Stimulated activated CD4-positive, alpha-beta T cell treated with anti-CD3 and anti-CD28 coated beads, TNF-alpha, amount 100 ng/mL, for 1 hour (primary cell): ENCODE results near the gene ETV6.

Source experiments
- DNase-seq, 3 donors: peaks; one replicate each; pipeline ENCODE4 v3.0.0-alpha.2; 2020; ENCODE audit warnings: low read depth in 3 of 3, low spot score in 1 of 3

ETV6 gene

GRCh38 chr12:11773889-11774677 lies 124.6 kb downstream of the ETV6 start:
- DNase-seq = no peak

GRCh38 chr12:11774821-11775220 lies 125.3 kb downstream of the ETV6 start:
- DNase-seq = no peak

GRCh38 chr12:11776316-11776715 lies 126.8 kb downstream of the ETV6 start:
- no peak for DNase-seq

DNA sequence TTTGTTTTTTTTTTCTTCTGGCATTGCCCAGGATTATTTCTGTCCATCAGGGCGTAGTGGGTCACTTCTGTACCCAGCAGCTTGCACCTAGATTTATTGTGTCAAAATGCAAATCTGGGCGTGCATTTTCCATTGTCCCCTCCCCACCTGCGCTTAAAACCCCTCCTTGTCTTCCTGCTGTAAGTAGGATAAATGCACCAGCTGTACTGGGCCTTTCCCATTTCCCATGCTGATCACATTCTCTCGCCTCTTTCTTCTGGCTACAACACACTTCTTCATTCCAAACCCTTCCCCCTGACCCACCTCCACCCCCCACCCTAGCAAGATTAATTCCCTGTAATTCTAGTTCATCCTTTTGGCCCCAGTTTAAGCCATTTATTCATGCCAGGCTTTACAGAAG lies 128.0 kb downstream of the ETV6 start:
- no peak for DNase-seq

GRCh38 chr12:11777962-11778361 lies 128.5 kb downstream of the ETV6 start:
- no peak for DNase-seq

DNA sequence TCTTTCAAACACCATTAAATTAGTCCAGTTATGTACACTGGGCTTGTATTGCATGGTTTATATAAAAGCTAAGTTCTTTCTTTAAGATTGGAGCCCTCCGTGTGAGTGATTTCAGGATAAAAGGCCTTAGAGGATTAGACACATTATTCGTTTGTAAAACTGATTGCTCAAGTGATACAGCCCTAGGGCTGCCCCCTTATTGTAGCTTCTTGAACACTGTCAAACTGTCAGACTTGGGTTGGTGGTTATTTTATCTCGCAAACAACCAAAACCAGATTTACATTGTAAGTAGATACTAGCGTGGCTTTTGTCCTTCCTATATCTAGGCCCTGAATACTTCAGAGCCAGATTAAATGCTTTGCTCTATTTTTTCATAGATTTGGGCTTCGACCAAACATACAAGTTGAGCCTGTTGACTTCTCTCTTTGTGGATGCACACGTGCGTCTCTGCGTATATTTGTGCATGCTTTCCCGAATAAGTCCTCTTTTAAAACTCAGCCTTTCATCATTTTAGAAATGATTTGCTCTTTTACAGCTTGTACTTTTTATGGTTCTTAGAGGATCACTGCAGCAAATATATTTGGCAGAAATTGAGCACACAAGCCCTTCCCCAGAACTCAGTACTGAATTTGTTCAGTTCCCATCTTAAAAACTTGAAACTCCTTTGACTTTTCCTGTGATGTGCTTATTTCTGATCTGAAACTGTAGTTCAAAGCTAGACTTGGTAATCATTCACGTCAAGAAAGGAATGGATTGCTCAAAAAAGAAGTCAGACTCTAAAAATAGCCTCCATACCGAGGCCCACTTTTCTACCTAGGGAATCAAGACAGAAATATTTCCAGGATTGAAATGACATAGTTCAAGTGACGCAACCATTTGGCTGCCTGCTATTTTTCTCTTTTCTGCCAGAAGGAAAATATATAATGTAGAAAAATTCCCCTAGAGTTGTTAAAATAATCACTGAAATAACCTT lies 129.5 kb downstream of the ETV6 start:
- no peak for DNase-seq

DNA sequence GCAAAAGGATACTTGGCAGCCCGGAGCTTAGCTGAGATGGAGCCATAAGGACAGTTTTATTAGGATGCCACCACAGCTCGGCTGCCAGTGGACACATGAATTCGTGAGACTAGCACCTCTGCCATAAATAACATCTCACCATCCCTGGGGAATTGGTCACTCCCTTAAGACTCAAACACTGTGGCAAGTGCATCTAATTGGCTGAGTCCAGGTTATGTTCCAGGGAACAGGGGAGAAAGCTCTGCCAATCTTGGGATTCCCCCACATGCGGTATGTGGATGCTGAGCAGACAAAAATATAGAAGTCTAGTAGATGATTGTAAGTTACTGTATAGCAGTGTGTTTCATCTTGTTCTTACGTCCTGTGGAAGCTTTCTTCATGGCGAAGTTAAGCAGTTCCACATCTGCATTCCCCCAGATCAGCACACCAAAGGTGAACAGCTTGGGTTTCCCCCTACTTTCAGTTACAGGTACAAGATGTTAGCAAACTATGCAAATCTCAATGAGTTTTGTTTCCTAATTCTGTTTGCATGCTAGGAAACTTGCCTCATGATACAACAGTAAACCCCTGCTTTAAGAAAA lies 131.1 kb downstream of the ETV6 start:
- DNase-seq = no peak

- DNase-seq = no peak
Observed at GRCh38 chr12:11782914-11783420, 133.5 kb downstream of the ETV6 start.

- no peak for DNase-seq
Observed at GRCh38 chr12:11785712-11786111, 136.2 kb downstream of the ETV6 start.

- DNase-seq = no peak
Observed at GRCh38 chr12:11786638-11787365, 137.3 kb downstream of the ETV6 start.

DNA sequence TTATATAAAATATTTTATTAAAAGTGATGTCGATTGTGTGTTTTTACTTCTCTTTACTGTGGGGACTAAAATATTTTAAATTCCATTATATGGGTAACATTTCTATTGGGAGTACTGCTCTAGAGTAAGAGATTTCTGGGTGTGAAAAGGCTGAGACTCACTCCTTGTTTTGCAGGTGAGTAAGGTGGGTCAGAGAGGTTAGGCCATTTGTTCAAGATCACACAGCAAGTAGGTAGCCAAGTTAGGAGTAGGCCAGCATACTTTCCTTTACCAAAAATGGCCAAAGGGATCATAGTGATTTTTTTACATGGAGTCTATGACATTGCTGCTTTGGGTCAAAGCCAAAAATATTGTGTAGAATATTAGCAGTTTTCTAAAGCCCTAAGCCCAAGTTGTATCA lies 138.0 kb downstream of the ETV6 start:
- DNase-seq = no peak

GRCh38 chr12:11787933-11788849 lies 138.7 kb downstream of the ETV6 start:
- DNase-seq = no peak

GRCh38 chr12:11793921-11794710 lies 144.6 kb downstream of the ETV6 start:
- DNase-seq = no peak

DNA sequence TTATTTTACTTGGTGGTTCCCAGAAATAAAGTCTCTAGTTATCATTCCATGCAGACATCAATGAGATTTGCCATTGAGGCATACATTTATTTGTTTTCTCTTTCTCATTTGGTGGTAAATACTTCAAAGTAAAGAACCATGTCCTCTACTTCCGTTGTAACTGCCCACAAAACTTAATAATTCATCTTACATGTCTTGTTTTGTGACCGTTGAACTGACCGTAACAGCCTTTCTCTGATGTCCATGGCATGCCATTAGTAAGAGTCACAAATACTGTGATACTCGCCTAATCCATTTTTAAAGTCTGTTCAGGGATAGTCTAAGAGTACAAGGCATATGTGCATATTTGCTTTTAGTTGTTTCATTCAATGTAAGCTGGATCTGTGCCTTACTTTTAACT lies 145.3 kb downstream of the ETV6 start:
- DNase-seq = no peak

DNA sequence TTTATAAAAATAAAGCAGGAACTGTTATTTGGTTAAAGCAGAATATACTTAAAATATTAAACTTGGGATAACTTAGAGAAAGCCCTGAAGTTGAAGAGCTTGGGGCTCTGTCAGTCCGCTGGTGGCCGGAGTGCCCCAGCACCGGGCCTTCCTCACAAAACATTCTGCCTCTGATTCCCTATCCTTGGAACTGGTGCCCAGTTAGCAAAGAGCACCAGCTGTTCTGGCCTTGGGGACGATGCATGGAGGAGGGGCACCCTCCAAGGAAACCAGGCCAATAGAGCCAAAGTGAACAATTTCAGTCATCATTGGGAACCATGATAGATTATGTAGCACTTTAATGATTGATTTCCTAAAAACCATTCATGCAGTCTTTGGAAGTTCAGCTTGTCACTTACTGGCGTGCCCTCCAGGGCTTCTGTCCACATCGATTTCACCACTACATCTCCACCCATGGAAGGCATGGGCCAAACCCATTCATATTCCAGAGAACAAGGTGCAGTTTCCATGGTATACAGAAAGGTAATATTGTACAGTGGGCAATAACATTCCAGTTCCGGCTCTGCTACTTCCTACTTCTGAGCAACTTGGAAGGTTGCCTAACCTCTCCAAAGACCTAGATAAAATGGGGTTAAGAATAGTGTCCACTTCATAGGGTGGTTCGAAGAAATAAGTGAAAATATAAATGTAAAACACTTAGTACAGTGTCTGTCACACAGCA lies 145.9 kb downstream of the ETV6 start:
- DNase-seq = no peak

GRCh38 chr12:11795913-11796459 lies 146.5 kb downstream of the ETV6 start:
- DNase-seq = no peak

DNA sequence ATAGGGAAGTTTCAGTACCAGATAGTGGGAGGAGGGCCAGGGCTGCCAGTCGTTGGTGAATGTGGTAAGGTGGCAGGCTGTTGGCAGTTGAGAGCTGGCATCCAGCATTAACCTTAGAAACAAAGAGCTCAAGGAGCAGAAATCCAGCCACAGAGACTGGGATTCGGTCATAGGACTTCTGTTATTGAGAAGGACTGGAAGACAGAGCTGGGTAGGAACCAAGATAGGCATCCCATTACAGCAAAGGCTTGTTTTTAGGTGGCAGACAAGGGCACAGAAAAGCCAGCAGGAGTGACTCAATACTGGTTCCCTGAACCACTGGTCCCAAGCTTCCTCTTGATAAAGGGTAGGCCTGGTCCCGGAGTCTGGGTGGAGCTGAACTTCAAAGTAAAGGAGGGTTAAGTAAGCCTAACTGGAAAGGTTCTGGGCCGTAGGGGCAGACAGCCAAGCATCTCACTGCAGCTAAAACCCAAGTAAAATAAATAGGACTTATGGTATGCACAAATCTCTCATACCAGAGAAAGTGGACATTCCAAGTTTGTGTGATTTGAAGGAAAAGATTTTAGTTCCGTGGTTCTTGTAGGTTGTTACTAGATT lies 147.9 kb downstream of the ETV6 start:
- no peak for DNase-seq
